Liver (tissue), 9 donors: Measurements from ENCODE around the gene MYOCOS. TPM values are rescaled to one million over a fixed set of nuclear protein-coding genes. Genes with fewer than 3 reads are reported as not detected.
"Not testable (repeated sequence)": the region's sequence is repeated elsewhere in the genome, so short reads cannot be mapped to it uniquely, and the experiment has no call there.

Experiments
- DNase-seq: peaks from one replicate; pipeline ENCODE4 v3.0.0-alpha.2; 2017; ENCODE audit warnings: low spot score
- H3K27ac ChIP-seq, 2 donors: one replicate each; pipeline ENCODE4 v1.7.0; 2013; ENCODE audit warnings: inconsistent platforms in 2 of 2, low read length in 2 of 2, control low read depth in 1 of 2, low read depth in 1 of 2, mild to moderate bottlenecking in 1 of 2
- H3K27me3 ChIP-seq, 4 donors: one replicate each; pipeline versions ENCODE4 v1.6.1 to v1.7.0; 2013; ENCODE audit warnings: low read length in 3 of 4, inconsistent platforms in 1 of 4, mild to moderate bottlenecking in 1 of 4, moderate library complexity in 1 of 4; ENCODE audit not compliant: control insufficient read depth in 4 of 4, insufficient read depth in 4 of 4
- H3K36me3 ChIP-seq, 4 donors: one replicate each; pipeline versions ENCODE4 v1.6.1 to v1.7.0; 2013; ENCODE audit warnings: low read length in 3 of 4, mild to moderate bottlenecking in 3 of 4, low read depth in 1 of 4, moderate library complexity in 1 of 4; ENCODE audit not compliant: control insufficient read depth in 4 of 4, insufficient read depth in 3 of 4
- H3K4me1 ChIP-seq, 4 donors: one replicate each; pipeline versions ENCODE4 v1.6.1 to v1.7.0; 2013; ENCODE audit warnings: low read length in 3 of 4, mild to moderate bottlenecking in 3 of 4, moderate library complexity in 1 of 4; ENCODE audit not compliant: control insufficient read depth in 4 of 4, insufficient read depth in 4 of 4
- H3K4me3 ChIP-seq, 3 donors: one replicate each; pipeline versions ENCODE4 v1.6.1 to v1.7.0; 2013; ENCODE audit warnings: low read length in 3 of 3, control low read depth in 1 of 3, low read depth in 1 of 3, mild to moderate bottlenecking in 1 of 3
- H3K9ac ChIP-seq, 2 donors: one replicate each; pipeline ENCODE4 v1.7.0; 2013; ENCODE audit warnings: low read length in 2 of 2, mild to moderate bottlenecking in 2 of 2, moderate library complexity in 2 of 2, control low read depth in 1 of 2, low read depth in 1 of 2
- H3K9me3 ChIP-seq, 4 donors: one replicate each; pipeline versions ENCODE4 v1.6.1 to v1.7.0; 2013; ENCODE audit warnings: low read length in 3 of 4; ENCODE audit not compliant: control insufficient read depth in 4 of 4
- ATF3 ChIP-seq: IDR thresholded peaks from 2 replicates; pipeline ENCODE4 v1.6.1; 2016; ENCODE audit warnings: antibody characterized with exemption
- CTCF ChIP-seq: fragments of 150-350 bp; IDR thresholded peaks from 2 replicates; pipeline ENCODE4 v1.5.1; 2017; ENCODE audit warnings: improper control_type of control experiment, low read depth, low read length; ENCODE audit not compliant: missing input control
- EGR1 ChIP-seq, 2 donors: IDR thresholded peaks; 2 replicates each; pipeline ENCODE4 v1.6.1; 2016 to 2018; ENCODE audit warnings: antibody characterized with exemption in 2 of 2, low read depth in 2 of 2
- FOXA1 ChIP-seq: IDR thresholded peaks from 2 replicates; pipeline ENCODE4 v1.6.1; 2016; ENCODE audit warnings: antibody characterized with exemption
- FOXA2 ChIP-seq: IDR thresholded peaks from 2 replicates; pipeline ENCODE4 v1.6.1; 2016; ENCODE audit warnings: antibody characterized with exemption
- GABPA ChIP-seq, 2 donors: IDR thresholded peaks in 1 of 2; conservative IDR thresholded peaks in 1 of 2; 2 replicates each; pipeline ENCODE4 v1.6.1; 2016; ENCODE audit warnings: antibody characterized with exemption in 2 of 2, mild to moderate bottlenecking in 1 of 2, moderate library complexity in 1 of 2
- HNF4A ChIP-seq, 2 donors: conservative IDR thresholded peaks; 2 replicates each; pipeline ENCODE4 v1.6.1; 2016; ENCODE audit warnings: antibody characterized with exemption in 2 of 2, mild to moderate bottlenecking in 2 of 2
- HNF4G ChIP-seq: IDR thresholded peaks from 2 replicates; pipeline ENCODE4 v1.6.1; 2016; ENCODE audit warnings: antibody characterized with exemption
- JUND ChIP-seq, 2 donors: IDR thresholded peaks; 2 replicates each; pipeline ENCODE4 v1.6.1; 2016; ENCODE audit warnings: antibody characterized with exemption in 2 of 2
- NR2F2 ChIP-seq: IDR thresholded peaks from 2 replicates; pipeline ENCODE4 v1.6.1; 2016; ENCODE audit warnings: antibody characterized with exemption
- RAD21 ChIP-seq, 2 donors: IDR thresholded peaks; 2 replicates each; pipeline ENCODE4 v1.6.1; 2016; ENCODE audit warnings: antibody characterized with exemption in 2 of 2, mild to moderate bottlenecking in 2 of 2
- RXRA ChIP-seq, 2 donors: IDR thresholded peaks; 2 replicates each; pipeline ENCODE4 v1.6.1; 2017 to 2018; ENCODE audit warnings: antibody characterized with exemption in 2 of 2, mild to moderate bottlenecking in 1 of 2
- SP1 ChIP-seq: IDR thresholded peaks from 2 replicates; pipeline ENCODE4 v1.6.1; 2018; ENCODE audit warnings: antibody characterized with exemption, mild to moderate bottlenecking
- TAF1 ChIP-seq: conservative IDR thresholded peaks from 2 replicates; pipeline ENCODE4 v1.6.1; 2016; ENCODE audit warnings: antibody characterized with exemption, mild to moderate bottlenecking
- YY1 ChIP-seq: IDR thresholded peaks from 2 replicates; pipeline ENCODE4 v1.6.1; 2016; ENCODE audit warnings: antibody characterized with exemption, mild to moderate bottlenecking
- WGBS: extraction: QIAGEN DNeasy Blood & Tissue Kit; methylation state at CpG from one replicate; pipeline ENCODE4 v1.1.7; 2013; 5-methylcytosine and 5-hydroxymethylcytosine counted together
- polyA plus RNA-seq, 2 donors: library from polyadenylated mRNA; stranded (reverse) in 1 of 2; unstranded in 1 of 2; fragments of 200-250 nt in 1 of 2; fragments of >200 nt in 1 of 2; fragmentation: Nextera tagmentation in 1 of 2; extraction: Ambion mirVana in 1 of 2; gene quantifications; one replicate each; pipeline versions ENCODE4 v1.2.1 to v1.2.3, GENCODE V29; 2013 to 2015
- total RNA-seq, 2 donors: library from RNA; depleted of rRNA; stranded (reverse); fragments of >200 nt; gene quantifications; one replicate each; pipeline ENCODE4 v1.2.3, GENCODE V29; 2014
- TF ChIP-seq, protein P1 (sequence below): IDR thresholded peaks from 2 replicates; pipeline ENCODE4 v1.6.1; 2016; ENCODE audit warnings: antibody characterized with exemption
- TF ChIP-seq, protein P2 (sequence below): IDR thresholded peaks from 2 replicates; pipeline ENCODE4 v1.6.1; 2016; ENCODE audit warnings: antibody characterized with exemption
- TF ChIP-seq, protein P3 (sequence below): IDR thresholded peaks from 2 replicates; pipeline ENCODE4 v1.6.1; 2016; ENCODE audit warnings: antibody characterized with exemption, mild to moderate bottlenecking
- donor health status: healthy.
- donor health status: healthy.
- donor health status: healthy.
- donor health status: healthy.
- donor health status: healthy.

MYOCOS gene
- total and polyA plus RNA-seq, 4 donors, result 0.08 TPM; not detected in 3

- 100% methylated on average over 1 of the region's 1 CpG for WGBS
- Histone ChIP-seq H3K36me3 (no peaks in the 10 kb centered on the region), H3K4me3 (no peak overlapping the region), H3K4me1 (no peaks in the 10 kb centered on the region), H3K27ac (no peak overlapping the region), H3K9ac (no peak overlapping the region), H3K27me3 (no peaks in the 10 kb centered on the region), H3K9me3 (no peaks in the 10 kb centered on the region)
- TF ChIP-seq GABPA (IDR thresholded peaks at IDR 0.05 in 1 of 2, conservative IDR thresholded peaks at IDR 0.05 in 1 of 2), result no peak
- TF ChIP-seq CTCF, result no peak
- TF ChIP-seq RXRA (IDR thresholded peaks at IDR 0.05), result no peak
- no peak for TF ChIP-seq HNF4G
- no peak for TF ChIP-seq FOXA2
- no peak for TF ChIP-seq SP1
- no peak for TF ChIP-seq JUND (IDR thresholded peaks at IDR 0.05)
- TF ChIP-seq EGR1 (IDR thresholded peaks at IDR 0.05; ENCODE audit: low read depth in 2 of 2), result no peak
- no peak for TF ChIP-seq HNF4A (conservative IDR thresholded peaks at IDR 0.05)
- TF ChIP-seq, protein P1, sequence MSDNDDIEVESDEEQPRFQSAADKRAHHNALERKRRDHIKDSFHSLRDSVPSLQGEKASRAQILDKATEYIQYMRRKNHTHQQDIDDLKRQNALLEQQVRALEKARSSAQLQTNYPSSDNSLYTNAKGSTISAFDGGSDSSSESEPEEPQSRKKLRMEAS, result no peak
- TF ChIP-seq ATF3, result no peak
- TF ChIP-seq TAF1, result no peak
- no peak for TF ChIP-seq RAD21 (IDR thresholded peaks at IDR 0.05)
- TF ChIP-seq, protein P2, sequence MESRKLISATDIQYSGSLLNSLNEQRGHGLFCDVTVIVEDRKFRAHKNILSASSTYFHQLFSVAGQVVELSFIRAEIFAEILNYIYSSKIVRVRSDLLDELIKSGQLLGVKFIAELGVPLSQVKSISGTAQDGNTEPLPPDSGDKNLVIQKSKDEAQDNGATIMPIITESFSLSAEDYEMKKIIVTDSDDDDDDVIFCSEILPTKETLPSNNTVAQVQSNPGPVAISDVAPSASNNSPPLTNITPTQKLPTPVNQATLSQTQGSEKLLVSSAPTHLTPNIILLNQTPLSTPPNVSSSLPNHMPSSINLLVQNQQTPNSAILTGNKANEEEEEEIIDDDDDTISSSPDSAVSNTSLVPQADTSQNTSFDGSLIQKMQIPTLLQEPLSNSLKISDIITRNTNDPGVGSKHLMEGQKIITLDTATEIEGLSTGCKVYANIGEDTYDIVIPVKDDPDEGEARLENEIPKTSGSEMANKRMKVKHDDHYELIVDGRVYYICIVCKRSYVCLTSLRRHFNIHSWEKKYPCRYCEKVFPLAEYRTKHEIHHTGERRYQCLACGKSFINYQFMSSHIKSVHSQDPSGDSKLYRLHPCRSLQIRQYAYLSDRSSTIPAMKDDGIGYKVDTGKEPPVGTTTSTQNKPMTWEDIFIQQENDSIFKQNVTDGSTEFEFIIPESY, result no peak
- no peak for TF ChIP-seq FOXA1
- TF ChIP-seq YY1, result no peak
- TF ChIP-seq, protein P3, sequence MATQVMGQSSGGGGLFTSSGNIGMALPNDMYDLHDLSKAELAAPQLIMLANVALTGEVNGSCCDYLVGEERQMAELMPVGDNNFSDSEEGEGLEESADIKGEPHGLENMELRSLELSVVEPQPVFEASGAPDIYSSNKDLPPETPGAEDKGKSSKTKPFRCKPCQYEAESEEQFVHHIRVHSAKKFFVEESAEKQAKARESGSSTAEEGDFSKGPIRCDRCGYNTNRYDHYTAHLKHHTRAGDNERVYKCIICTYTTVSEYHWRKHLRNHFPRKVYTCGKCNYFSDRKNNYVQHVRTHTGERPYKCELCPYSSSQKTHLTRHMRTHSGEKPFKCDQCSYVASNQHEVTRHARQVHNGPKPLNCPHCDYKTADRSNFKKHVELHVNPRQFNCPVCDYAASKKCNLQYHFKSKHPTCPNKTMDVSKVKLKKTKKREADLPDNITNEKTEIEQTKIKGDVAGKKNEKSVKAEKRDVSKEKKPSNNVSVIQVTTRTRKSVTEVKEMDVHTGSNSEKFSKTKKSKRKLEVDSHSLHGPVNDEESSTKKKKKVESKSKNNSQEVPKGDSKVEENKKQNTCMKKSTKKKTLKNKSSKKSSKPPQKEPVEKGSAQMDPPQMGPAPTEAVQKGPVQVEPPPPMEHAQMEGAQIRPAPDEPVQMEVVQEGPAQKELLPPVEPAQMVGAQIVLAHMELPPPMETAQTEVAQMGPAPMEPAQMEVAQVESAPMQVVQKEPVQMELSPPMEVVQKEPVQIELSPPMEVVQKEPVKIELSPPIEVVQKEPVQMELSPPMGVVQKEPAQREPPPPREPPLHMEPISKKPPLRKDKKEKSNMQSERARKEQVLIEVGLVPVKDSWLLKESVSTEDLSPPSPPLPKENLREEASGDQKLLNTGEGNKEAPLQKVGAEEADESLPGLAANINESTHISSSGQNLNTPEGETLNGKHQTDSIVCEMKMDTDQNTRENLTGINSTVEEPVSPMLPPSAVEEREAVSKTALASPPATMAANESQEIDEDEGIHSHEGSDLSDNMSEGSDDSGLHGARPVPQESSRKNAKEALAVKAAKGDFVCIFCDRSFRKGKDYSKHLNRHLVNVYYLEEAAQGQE, result no peak
- no peak for TF ChIP-seq NR2F2
- DNase-seq, result no peak
Observed at GRCh38 chr1:171613282-171613681, 8.8 kb upstream of the MYOCOS start.

DNA sequence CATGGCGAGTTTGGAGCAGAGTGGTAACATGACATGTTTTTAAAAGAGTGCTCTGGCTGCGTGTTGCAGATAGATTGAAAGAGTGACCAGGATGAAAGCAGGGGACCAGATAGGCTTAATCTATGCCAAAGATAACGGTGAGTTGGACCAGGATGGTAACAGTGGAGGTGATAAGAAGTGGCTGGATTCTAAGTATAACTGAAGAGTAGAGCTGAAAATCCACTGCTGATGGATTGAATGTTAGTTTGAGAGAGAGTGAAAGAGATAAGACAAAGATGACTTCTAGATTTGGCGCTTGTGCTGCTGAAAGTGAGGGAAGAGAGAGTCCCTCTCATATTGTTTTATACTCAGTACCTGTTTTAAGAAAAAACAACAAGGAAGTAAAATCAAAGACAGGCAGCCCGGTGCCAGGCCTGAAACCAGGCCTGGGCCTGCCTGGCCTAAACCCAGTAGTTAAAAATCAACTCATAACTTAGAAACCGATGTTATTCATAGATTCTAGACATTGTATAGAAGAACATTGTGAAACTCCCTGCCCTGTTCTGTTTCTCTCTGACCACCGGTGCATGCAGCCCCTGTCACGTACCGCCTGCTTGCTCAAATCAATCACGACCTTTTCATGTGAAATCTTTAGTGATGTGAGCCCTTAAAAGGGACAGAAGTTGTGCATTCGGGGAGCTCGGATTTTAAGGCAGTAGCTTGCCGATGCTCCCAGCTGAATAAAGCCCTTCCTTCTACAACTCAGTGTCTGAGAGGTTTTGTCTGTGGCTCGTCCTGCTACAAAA is 6.7 kb upstream of the MYOCOS start:
- not testable (repeated sequence) for H3K4me1 ChIP-seq, DNase-seq, H3K27me3 ChIP-seq, H3K4me3 ChIP-seq, H3K36me3 ChIP-seq, H3K9me3 ChIP-seq, H3K27ac ChIP-seq, H3K9ac ChIP-seq
- WGBS, result 83% methylated on average over 14 of the region's 14 CpGs
